ENCODE data around the gene CNTNAP3B.
"Not testable (repeated sequence)": the region's sequence is repeated elsewhere in the genome, so short reads cannot be mapped to it uniquely, and the experiment has no call there.

DNA sequence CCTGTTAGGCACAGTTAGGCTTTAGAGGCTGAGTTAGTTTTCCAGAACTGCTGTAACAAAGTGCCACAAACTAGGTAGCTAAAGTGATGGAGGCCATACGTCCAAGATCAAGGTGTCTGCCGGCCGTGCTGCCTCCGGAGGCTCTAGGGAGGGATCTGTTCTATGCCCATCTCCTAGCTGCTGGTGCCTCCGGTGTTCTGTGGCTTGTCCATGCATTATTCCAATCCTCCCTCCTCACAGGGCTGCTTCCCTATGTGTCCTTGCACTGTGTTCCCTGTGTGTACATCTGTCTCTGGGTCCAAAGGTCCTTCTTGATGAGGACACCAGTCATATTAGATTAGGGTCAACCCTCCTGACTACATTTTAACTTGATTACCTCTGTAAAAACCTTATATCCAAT lies 54.4 kb downstream of the CNTNAP3B start:
- TF ChIP-seq, protein P1, sequence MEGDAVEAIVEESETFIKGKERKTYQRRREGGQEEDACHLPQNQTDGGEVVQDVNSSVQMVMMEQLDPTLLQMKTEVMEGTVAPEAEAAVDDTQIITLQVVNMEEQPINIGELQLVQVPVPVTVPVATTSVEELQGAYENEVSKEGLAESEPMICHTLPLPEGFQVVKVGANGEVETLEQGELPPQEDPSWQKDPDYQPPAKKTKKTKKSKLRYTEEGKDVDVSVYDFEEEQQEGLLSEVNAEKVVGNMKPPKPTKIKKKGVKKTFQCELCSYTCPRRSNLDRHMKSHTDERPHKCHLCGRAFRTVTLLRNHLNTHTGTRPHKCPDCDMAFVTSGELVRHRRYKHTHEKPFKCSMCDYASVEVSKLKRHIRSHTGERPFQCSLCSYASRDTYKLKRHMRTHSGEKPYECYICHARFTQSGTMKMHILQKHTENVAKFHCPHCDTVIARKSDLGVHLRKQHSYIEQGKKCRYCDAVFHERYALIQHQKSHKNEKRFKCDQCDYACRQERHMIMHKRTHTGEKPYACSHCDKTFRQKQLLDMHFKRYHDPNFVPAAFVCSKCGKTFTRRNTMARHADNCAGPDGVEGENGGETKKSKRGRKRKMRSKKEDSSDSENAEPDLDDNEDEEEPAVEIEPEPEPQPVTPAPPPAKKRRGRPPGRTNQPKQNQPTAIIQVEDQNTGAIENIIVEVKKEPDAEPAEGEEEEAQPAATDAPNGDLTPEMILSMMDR (conservative IDR thresholded peaks at IDR 0.05; ENCODE audit: low read depth, low read length) = not testable (repeated sequence)
- TF ChIP-seq EZH2 (IDR thresholded peaks at IDR 0.05; ENCODE audit: borderline replicate concordance, low read depth, low read length, poor library complexity, severe bottlenecking) = not testable (repeated sequence)
